ENCODE results near the gene CHMP4A. TPM values are rescaled to one million over a fixed set of nuclear protein-coding genes. Genes with fewer than 3 reads are reported as not detected.

Gene CHMP4A
- total RNA-seq, 1 donor from 2014 or later: 37.6 TPM

DNA sequence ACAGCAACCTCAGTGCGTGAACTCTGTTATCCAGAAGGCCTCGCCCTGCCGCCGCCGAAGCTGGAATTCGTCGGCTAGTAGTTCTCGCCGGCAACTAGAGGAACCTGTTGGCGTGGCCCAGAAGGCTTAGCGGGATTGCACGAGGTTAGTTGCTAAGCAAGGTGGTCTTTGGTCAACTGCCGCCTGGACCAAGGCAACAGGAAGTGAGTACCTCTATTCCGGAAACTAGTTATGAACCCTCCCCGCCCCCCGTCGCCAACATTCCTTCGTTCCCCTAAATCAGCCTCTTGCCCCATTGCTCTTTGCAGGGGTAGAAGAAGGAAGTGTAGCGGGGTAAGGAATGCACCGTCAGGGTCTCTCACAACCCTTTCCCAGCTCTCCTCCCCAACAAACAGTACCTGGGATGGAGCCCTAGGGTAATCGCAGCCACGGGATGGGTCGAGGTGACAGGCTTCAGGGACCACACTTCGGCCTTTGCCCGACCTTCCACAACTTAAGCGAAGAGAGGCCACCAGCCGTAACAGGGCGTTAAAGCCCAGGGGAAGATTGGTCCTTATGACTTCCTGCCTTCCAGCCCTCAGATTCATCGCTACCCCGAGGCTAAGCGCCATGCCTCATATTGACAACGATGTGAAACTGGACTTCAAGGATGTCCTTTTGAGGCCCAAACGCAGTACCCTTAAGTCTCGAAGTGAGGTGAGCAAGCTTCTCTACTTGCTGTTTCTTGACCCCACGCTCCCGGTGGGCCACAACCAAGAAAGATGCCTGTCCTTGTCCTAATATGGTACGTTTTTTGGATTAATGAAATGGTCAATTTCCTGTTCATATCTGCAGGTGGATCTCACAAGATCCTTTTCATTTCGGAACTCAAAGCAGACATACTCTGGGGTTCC lies 19.6 kb upstream of the CHMP4A start, which contains the start of gene GMPR2:
Gene GMPR2, plus strand, starts transcription at position 285 of the 893 bp plus-strand sequence. Its CDS starts 325 bp downstream, at position 610.
- Histone ChIP-seq H3K27me3 (no peaks in the 10 kb centered on the region), H3K9me3 (no peaks in the 10 kb centered on the region), H3K27ac (peak within 1 kb of the TSS; percentile 82), H3K4me1 (peaks cover 34% of the 10 kb centered on the region), H3K4me3 (peak within 1 kb of the TSS; percentile 68 to 76), H3K36me3 (peaks cover 0 to 24% of the 10 kb centered on the region in 2 donors)
- intact Hi-C loops (cut with DNase I): no loop called here
- no peak for DNase-seq (ENCODE audit: extremely low spot score in 2 of 2)
- TF ChIP-seq POLR2AphosphoS5 (IDR thresholded peaks at IDR 0.05; ENCODE audit: insufficient read depth in 1 of 2, low read depth in 1 of 2) (peak; percentile 6 to 87), POLR2A (IDR thresholded peaks at IDR 0.05) (no peak)
- TF ChIP-seq, protein P1, sequence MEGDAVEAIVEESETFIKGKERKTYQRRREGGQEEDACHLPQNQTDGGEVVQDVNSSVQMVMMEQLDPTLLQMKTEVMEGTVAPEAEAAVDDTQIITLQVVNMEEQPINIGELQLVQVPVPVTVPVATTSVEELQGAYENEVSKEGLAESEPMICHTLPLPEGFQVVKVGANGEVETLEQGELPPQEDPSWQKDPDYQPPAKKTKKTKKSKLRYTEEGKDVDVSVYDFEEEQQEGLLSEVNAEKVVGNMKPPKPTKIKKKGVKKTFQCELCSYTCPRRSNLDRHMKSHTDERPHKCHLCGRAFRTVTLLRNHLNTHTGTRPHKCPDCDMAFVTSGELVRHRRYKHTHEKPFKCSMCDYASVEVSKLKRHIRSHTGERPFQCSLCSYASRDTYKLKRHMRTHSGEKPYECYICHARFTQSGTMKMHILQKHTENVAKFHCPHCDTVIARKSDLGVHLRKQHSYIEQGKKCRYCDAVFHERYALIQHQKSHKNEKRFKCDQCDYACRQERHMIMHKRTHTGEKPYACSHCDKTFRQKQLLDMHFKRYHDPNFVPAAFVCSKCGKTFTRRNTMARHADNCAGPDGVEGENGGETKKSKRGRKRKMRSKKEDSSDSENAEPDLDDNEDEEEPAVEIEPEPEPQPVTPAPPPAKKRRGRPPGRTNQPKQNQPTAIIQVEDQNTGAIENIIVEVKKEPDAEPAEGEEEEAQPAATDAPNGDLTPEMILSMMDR (IDR thresholded peaks at IDR 0.05): no peak

- TF ChIP-seq POLR2AphosphoS5 (IDR thresholded peaks at IDR 0.05; ENCODE audit: insufficient read depth in 1 of 2, low read depth in 1 of 2): peak; percentile 81
- peak in 1 of 2 donors; percentile 47 for TF ChIP-seq POLR2A (IDR thresholded peaks at IDR 0.05)
- TF ChIP-seq, protein P1 (IDR thresholded peaks at IDR 0.05): no peak
- Histone ChIP-seq H3K4me1 (peaks cover 34% of the 10 kb centered on the region), H3K9me3 (no peaks in the 10 kb centered on the region), H3K27me3 (no peaks in the 10 kb centered on the region), H3K36me3 (peaks cover 0 to 18% of the 10 kb centered on the region in 2 donors), H3K27ac (peak within 1 kb of the TSS; percentile 82), H3K4me3 (peak within 1 kb of the TSS; percentile 68 to 76)
- intact Hi-C loops (cut with DNase I): no loop called here
- DNase-seq (ENCODE audit: extremely low spot score in 2 of 2): peak in 1 of 2 donors; percentile 98
These were observed 18.9 kb upstream of the CHMP4A start, which contains the start of gene NEDD8 for GRCh38 chr14:24232121-24232644. Gene NEDD8, minus strand, starts transcription at chr14:24232367. Its CDS starts 100 bp downstream, at chr14:24232267.

GRCh38 chr14:24231263-24232120 lies 18.2 kb upstream of the CHMP4A start:
- DNase-seq (ENCODE audit: extremely low spot score in 2 of 2): no peak
- peak overlapping the region; percentile 82 for H3K27ac ChIP-seq
- H3K4me3 ChIP-seq: peak overlapping the region; percentile 68 to 76
- H3K9me3 ChIP-seq: no peaks in the 10 kb centered on the region
- intact Hi-C loops (cut with DNase I): no loop called here
- H3K27me3 ChIP-seq: no peaks in the 10 kb centered on the region
- H3K4me1 ChIP-seq: peaks cover 34% of the 10 kb centered on the region
- TF ChIP-seq, protein P1 (IDR thresholded peaks at IDR 0.05): no peak
- no peak for TF ChIP-seq POLR2A (IDR thresholded peaks at IDR 0.05)
- no peak for TF ChIP-seq POLR2AphosphoS5 (IDR thresholded peaks at IDR 0.05; ENCODE audit: insufficient read depth in 1 of 2, low read depth in 1 of 2)
- H3K36me3 ChIP-seq: peaks cover 0 to 11% of the 10 kb centered on the region in 2 donors

DNA sequence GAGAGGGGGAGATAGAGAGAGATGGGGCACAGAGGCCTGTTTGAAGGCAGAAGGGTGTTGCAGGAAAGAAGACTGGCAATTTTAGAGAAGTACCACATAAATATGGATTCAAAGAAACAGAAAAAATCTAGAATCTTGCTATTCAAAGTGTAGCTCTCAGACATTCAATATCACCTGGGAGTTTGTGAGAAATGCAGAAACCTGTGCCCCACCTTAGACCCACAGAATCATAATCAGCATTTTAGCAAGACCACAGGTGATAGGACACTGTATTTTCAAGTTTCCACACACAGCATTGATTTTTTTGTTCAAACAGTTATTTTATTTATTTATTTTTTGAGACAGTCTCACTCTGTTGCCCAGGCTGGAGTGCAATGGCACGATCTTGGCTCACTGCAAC lies 15.6 kb upstream of the CHMP4A start:
- peaks cover 26% of the 10 kb centered on the region for H3K4me1 ChIP-seq
- no peak for DNase-seq (ENCODE audit: extremely low spot score in 2 of 2)
- TF ChIP-seq POLR2AphosphoS5 (IDR thresholded peaks at IDR 0.05; ENCODE audit: insufficient read depth in 1 of 2, low read depth in 1 of 2) (no peak), POLR2A (IDR thresholded peaks at IDR 0.05) (no peak)
- TF ChIP-seq, protein P1 (IDR thresholded peaks at IDR 0.05): no peak
- H3K9me3 ChIP-seq: no peaks in the 10 kb centered on the region
- no peak overlapping the region for H3K4me3 ChIP-seq
- H3K27me3 ChIP-seq: no peaks in the 10 kb centered on the region
- H3K36me3 ChIP-seq: peaks cover 0 to 3% of the 10 kb centered on the region in 2 donors
- intact Hi-C loops (cut with DNase I): no loop called here
- no peak overlapping the region for H3K27ac ChIP-seq

Measured in vagina (tissue), 2 donors.